ENCODE results near the gene RBM23. TPM values are rescaled to one million over a fixed set of nuclear protein-coding genes. Genes with fewer than 3 reads are reported as not detected.

RBM23 gene
- total and polyA plus RNA-seq, 2 of the 8 experiments (the other 6 are each of a cell fraction or from before 2014, with no cell fraction given) = 41.2 to 43.3 TPM

DNA sequence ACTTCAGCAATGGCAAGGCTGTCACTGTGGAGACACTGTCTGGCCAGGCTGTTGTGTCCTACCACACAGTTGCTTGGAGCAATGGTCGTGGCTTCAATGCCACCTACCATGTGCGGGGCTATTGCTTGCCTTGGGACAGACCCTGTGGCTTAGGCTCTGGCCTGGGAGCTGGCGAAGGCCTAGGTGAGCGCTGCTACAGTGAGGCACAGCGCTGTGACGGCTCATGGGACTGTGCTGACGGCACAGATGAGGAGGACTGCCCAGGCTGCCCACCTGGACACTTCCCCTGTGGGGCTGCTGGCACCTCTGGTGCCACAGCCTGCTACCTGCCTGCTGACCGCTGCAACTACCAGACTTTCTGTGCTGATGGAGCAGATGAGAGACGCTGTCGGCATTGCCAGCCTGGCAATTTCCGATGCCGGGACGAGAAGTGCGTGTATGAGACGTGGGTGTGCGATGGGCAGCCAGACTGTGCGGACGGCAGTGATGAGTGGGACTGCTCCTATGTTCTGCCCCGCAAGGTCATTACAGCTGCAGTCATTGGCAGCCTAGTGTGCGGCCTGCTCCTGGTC, 43.1 kb downstream of the RBM23 start:
- FAIRE-seq = no peak
- no peak overlapping the region for H2BK120ac ChIP-seq (replicated peaks; ENCODE audit: low read depth, low read length)
- H3K36me3 ChIP-seq (ENCODE audit: control insufficient read depth in 2 of 4, insufficient read depth in 4 of 4, low read length in 3 of 4) = no peaks in the 10 kb centered on the region; a peak in 2 of 8 replicates
- H3K9me3 ChIP-seq (ENCODE audit: insufficient read depth in 2 of 2, low read depth in 1 of 2, low read length in 1 of 2) = no peaks in the 10 kb centered on the region
- H3K27ac ChIP-seq (ENCODE audit: low read depth, low read length) = no peak overlapping the region
- H3K4me3 ChIP-seq (ENCODE audit: extremely low read depth in 1 of 4, insufficient read depth in 2 of 4, low read depth in 3 of 4, low read length in 4 of 4) = no peak overlapping the region
- H3K27me3 ChIP-seq (replicated peaks in 1 of 4; ENCODE audit: control insufficient read depth in 3 of 4, extremely low read depth in 1 of 4, insufficient read depth in 3 of 4, low read length in 3 of 4) = no peaks in the 10 kb centered on the region
- H3K23me2 ChIP-seq (ENCODE audit: low read depth, low read length) = peaks cover 5% of the 10 kb centered on the region
- DNase-seq (ENCODE audit: low read depth in 1 of 2, low spot score in 2 of 2) = no peak
- H4K91ac ChIP-seq (replicated peaks; ENCODE audit: insufficient read length, low read length) = no peak overlapping the region
- H3K79me2 ChIP-seq (ENCODE audit: control insufficient read depth in 1 of 2, insufficient read depth in 2 of 2, low read length in 2 of 2) = no peaks in the 10 kb centered on the region
- no peaks in the 10 kb centered on the region for H3K79me1 ChIP-seq (ENCODE audit: low read depth, low read length)
- no peak overlapping the region for H3K56ac ChIP-seq (replicated peaks; ENCODE audit: insufficient read length, low read depth, low read length)
- 91% methylated on average over 20 of the region's 20 CpGs; no CpG with 5 or more reads in 1 of the 2 experiments for WGBS, 2 experiments (ENCODE audit: extremely low coverage in 1 of 2, insufficient coverage in 1 of 2, insufficient read length in 1 of 2, insufficient replicate concordance in 2 of 2, low coverage in 1 of 2, low lambda C conversion rate in 2 of 2, missing lambda C conversion rate in 1 of 2)
- H4K8ac ChIP-seq (ENCODE audit: extremely low read depth, insufficient read depth, low read length) = no peak overlapping the region; the same call in 1 of the 2 replicates
- CTCF ChIA-PET (ENCODE audit: partially characterized antibody) = interaction anchor here (1.2 to 56.0 kb wide), 5 partner anchors 8 to 306 kb away, joined by 3 to 1562 read pairs (median 121); partner anchors contain the start of genes MMP14, MRPL52, REM2 and SLC7A7
- no peak overlapping the region for H2AK5ac ChIP-seq (ENCODE audit: low read depth, low read length)
- H3K9ac ChIP-seq (replicated peaks in 1 of 4; ENCODE audit: extremely low read depth in 1 of 4, low read depth in 3 of 4, low read length in 3 of 4) = no peak overlapping the region
- H2BK15ac ChIP-seq (ENCODE audit: low read length) = no peak overlapping the region
- no peak overlapping the region for H3K4ac ChIP-seq (replicated peaks; ENCODE audit: insufficient read length, low read depth, low read length)
- no peaks in the 10 kb centered on the region for H4K20me1 ChIP-seq (replicated peaks in 1 of 2; ENCODE audit: control insufficient read depth in 1 of 2, insufficient read depth in 2 of 2, low read length in 2 of 2)
- no peak overlapping the region for H2BK5ac ChIP-seq (ENCODE audit: low read depth, low read length)
- H4K5ac ChIP-seq (ENCODE audit: insufficient read length, low read depth, low read length) = no peak overlapping the region
- POLR2A ChIA-PET (ENCODE audit: partially characterized antibody) = interaction anchor here (1.0 to 6.6 kb wide), 2 partner anchors 8 to 27 kb away, joined by 3 to 54 read pairs; partner anchors contain the start of gene REM2
- no peak overlapping the region for H2BK12ac ChIP-seq (ENCODE audit: low read depth, low read length)
- H3K4me2 ChIP-seq (ENCODE audit: insufficient read depth in 1 of 2, low read depth in 2 of 2, low read length in 2 of 2) = no peak overlapping the region
- no peak overlapping the region for H3K14ac ChIP-seq (ENCODE audit: insufficient read length)
- peaks cover 0 to 6% (median 2%) of the 10 kb centered on the region in 4 experiments; a peak in 4 of 7 replicates for H3K4me1 ChIP-seq (replicated peaks in 1 of 4; ENCODE audit: control insufficient read depth in 3 of 4, insufficient read depth in 4 of 4, low read length in 3 of 4)
- no peak overlapping the region for H3K23ac ChIP-seq (ENCODE audit: insufficient read length)
- no peak overlapping the region for H2AFZ ChIP-seq (ENCODE audit: low read length)
- no peak overlapping the region for H3K18ac ChIP-seq (ENCODE audit: extremely low read depth, low read length)
- H2BK20ac ChIP-seq (ENCODE audit: low read length) = no peak overlapping the region
- TF ChIP-seq TAF1 (IDR thresholded peaks at IDR 0.05; ENCODE audit: low read depth, low read length) (no peak), KDM5A (IDR thresholded peaks at IDR 0.05; ENCODE audit: low read length) (no peak), CEBPB (IDR thresholded peaks at IDR 0.05; ENCODE audit: low read depth, low read length) (no peak), NANOG (IDR thresholded peaks at IDR 0.05; ENCODE audit: insufficient read depth, low read depth, low read length, poor library complexity, severe bottlenecking) (no peak), BCL11A (IDR thresholded peaks at IDR 0.05; ENCODE audit: low read depth in 2 of 2, low read length in 2 of 2) (no peak), RBBP5 (IDR thresholded peaks at IDR 0.05; ENCODE audit: borderline replicate concordance, low read depth, low read length) (no peak), SP2 (IDR thresholded peaks at IDR 0.05; ENCODE audit: low read length) (no peak)
